Measurements from ENCODE around the gene PLXNA2.

PLXNA2 gene

DNA sequence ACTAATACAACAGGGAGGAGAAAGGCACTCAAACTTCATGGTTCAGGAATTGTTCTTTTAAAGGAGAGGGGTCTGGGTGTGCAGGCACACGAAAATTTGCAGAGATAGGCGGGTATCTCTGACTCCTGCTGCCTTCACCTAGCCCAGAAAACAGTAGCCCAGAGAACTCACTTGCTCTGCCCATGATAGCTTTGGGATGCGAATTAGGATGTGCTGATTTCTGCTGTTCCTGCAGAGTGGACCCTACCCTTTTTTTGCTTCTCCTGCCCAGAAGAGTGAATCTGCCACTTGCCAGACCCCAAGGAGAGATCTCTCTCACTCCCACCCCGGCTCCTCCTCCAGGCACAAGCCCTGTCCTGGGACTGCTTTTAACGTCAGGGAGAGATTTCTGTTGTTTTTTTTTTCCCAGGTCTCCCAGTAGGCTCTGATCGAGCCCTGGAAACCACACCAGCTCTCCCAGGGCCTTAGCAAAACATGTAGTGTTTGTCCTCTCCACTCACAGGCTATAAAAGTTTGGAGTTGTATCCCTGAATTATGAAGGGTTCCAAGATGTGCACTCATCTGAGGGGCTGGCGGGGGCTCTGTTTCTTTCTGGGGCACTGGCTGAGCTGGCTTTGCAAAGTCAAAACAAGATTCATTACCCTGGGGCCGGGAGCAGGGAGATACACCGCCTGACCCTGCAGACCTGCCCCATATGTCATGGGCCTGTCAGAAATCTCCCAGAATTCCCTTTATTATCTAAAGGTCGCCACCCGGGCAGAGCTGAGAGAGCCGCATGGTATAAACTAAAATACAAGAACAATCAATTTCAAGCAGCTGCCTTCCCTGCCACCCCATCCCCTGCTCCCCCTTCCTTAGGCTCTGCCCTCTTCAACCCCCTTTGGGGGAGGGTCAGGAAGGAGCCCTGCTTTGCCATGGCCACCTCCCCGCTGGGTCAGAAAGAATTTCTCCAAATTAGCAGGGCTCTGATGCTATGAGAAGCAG lies 17.9 kb downstream of the PLXNA2 start:
- no peak for DNase-seq (ENCODE audit: low read depth)

DNA sequence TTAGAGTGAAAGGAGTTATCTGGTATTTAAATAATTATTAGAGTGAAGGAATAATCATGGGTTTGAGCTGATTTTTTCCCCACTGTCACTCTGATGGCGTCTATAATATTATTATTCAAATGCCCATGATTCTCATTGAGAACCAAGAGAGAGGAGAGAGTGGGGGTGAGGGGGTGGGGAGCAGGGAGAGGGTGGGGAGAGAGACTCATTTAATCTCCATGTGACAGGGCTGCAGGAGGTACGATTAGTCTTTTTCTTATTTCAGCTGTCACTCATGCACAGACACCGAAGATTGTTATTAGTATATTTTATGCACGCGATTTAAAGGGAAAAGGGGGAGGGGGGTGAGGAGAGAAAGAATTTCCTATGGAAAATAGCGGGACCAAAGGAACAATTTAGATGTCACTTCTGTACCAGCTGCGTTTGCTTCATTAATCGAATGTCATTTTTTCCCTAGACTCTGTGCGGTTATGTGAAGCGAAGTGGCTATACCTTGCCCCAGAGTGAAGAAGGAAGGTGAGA lies 19.9 kb downstream of the PLXNA2 start:
- no peak for DNase-seq (ENCODE audit: low read depth)

DNA sequence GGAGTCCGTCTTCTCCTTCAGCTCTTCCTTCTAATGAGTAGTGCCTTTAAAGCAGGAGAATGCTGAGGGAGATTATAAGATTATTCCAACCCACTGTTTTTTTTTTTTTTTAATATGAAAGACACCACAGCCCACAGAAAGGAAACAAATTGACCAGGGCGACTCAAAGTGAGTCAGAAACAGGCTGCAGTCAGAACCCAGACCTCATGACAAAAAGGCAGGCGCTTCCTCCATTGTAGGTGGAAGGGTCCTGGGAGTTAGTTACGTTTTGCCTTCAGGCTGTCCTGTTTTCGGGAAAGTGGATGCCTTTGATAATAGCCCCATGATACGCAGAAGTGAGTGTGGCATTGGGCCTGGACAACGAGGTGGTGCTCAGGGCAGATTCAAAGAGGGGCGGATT lies 21.0 kb downstream of the PLXNA2 start:
- no peak for DNase-seq (ENCODE audit: low read depth)

DNA sequence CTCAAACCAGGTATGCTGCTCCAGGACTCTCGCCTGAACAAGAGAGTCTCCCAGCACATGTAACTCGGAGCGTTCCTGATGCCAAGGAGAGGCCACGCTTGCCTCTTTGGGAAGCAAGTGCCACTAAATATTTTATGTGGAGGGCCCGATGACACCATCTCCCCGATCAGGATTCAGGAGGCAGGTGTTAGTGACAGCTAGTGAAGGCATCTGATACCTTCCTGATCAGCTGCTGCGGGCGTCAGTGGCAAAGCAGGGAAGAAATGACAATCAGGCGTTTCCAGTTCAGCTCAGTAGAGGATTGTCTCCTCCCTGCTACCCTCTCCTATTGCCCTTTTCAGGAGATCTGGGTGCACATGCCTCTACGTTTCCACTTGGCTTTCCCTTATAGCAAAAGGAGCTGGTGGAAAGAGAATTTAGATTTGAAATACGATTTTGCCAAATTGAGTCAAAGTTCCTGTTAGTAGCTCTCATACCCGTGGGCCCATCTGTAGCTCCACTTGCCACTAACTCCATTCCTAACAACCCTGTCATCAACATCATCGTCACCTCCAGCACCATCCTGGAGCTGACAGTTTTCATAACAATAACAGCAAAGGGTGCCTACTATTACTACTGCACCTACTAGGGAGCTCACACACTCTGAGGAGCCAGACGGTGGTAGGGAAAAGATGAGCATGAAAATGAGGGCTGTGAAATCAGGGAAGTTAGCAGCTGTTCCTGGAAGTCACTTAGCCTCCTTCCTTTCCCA lies 21.6 kb downstream of the PLXNA2 start:
- no peak for DNase-seq (ENCODE audit: low read depth)

DNA sequence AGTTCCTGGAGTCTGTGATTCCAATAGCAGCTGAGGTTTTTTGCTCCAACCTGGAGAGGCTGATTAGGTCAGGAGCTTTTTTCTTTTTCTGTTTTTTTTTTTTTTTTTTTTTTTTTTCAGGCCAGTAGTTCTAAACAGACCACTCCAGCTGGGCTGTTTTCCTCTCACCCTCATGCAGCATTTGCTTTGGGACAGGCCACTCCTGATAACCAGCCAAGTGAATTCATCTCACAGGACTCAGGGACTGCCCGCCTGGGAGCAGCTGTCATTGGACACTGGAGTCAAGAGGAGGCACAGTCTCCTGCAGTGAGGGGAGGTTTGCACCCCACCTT lies 22.9 kb downstream of the PLXNA2 start:
- DNase-seq (ENCODE audit: low read depth): no peak

DNA sequence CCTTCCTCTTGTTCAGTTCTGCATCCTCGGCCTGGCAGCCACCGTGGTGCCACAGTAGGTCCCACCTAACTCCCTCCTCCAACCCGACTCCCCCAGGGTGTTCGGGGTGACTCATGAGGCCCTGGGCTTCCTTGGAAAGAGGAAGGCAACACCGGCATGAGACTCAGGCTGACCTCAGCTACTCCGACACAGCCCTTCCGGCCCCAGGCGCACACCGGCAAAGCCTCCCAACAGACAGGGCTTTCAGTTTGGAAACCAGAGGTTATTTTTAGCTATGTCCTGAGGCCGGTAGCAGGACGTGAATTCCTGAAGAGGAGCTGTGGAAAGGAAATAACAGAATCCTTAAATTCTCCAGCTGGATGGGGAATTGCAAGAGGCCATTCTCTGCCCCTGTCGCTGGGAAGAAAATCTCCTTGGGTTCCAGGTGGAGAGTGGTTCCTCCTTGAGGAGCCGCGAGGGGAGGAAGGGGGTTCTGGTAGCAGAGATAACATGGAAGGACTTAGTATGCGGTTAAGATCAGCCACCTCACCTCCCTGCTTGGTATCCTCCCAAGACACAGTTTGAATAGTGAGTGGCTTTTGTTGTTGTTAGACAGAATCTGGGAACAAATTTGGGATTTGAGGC lies 24.4 kb downstream of the PLXNA2 start:
- no peak for DNase-seq (ENCODE audit: low read depth)

DNA sequence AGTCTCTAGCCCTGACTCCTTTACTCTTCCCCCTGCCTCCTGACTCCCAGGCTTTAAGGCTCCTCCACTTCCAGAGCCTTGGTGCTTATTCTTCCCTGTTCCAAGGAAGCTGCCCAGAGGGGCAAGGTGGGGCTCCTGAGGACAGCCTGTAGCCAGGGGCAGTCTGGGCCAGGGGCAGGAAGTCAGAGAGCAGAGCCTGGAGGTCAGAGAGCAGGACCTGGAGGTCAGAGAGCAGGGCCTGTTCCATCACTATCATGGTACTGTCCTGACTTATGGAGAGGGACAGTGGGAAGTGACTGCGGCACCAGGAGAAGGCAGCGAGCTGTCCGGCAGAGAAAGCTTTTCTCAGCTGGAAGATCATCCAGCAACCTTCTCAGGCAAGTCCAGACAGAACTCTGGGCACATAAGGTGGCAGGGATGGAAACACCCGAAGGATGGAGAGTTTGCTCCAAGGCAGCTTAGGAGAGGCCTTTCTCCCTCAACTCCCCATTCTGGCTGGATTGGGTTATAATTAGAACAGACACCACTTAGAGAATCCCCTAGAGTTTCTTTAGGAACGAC lies 25.0 kb downstream of the PLXNA2 start:
- no peak for DNase-seq (ENCODE audit: low read depth)

DNA sequence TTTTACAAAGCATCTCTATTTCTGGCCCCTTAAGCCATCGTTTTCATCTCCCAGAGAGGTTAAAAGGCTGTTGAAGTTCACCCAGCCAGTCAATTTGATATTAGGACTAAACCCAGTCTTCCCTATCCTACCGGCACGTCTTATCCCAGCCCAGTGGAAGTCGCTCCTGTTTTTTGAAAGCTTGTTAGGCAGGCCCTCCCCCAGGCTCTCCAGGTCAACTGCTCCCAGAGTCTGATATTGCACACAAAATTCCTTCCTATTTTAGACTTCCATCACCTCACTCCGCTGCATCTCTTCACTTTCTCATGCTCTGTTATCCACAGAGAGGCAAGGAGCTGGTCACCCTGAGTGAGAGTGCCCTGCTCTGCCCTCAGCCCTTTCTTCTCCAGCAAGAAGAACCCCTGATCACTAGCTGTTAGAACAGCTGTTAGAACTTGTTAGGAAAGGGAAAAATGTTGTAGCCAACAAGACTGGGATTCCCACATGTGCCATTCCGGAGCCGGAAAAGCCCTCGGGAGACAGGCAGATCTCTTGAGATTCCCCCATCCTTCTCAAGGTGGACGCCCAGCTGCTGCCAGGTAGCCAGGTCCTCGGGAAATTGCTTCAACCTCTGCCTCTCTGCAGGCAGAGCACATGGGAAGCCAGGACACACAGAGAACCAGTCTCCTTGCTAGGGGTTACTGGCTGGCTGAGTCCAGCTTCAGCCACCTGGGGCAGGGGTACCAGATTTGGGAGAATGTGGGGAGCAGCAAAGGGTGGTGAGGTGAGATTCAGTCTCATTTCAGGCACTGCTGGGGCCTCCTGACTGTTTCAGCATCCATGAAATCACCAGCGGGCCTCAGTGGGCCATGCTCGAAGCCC lies 25.7 kb downstream of the PLXNA2 start:
- DNase-seq (ENCODE audit: low read depth): no peak

DNA sequence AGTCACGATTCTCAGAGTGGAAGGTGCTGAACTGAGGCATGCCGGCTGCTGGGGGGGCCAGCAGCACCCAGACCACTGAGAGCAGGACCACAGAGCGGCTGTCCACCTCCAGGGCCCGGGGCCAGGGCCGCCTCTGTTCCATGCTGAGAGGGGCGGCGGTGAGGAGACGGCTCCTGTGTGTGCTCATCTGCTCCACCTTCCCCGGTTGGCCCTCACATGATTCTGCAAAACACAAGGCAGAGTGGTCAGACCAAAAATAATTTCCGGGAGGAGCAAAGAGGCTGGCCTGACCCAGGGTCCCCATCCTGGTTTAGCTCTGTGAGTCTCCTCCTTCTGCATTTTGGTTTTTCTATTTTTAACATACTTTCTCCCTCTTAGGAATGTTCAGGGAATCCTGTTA lies 26.4 kb downstream of the PLXNA2 start:
- no peak for DNase-seq (ENCODE audit: low read depth)

DNA sequence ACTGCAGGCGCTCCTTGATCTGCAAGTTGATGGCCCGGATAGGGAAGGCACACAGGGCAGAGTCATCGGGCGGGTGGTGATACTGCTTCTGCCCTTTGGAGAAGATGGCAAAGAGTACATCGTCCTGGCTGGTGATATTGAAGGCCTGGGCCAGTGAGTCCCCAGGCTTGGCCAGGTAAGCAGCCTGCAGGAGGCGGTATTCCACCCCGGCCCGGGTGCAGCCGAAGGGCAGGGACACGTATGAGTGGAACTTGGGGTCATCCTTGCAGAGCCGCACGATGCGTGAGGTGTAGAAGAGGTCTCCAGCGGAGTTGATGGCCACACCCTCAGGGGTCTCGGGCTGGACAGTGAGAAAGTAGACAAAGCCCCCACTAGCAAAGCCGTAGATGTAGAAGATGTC lies 27.4 kb downstream of the PLXNA2 start:
- DNase-seq (ENCODE audit: low read depth): no peak

DNA sequence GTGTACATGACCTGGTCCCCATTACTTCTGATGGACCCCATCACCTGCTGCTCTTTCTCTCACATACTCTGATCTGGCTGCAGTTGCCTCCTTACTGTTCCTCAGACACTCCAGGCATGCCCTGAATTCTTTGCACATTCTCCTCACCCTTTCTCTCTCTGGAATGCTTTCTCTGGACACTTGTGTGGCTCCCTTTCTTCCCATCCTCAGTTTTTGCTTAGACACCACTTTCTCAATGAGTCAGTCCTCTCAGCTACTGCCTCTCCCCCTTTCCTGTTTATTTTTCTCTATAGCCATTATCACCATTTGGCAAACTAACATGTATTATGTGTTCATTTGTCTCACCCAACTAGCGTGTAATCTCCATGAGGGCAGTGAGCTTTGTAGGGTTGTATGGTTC lies 28.1 kb downstream of the PLXNA2 start:
- no peak for DNase-seq (ENCODE audit: low read depth)

DNA sequence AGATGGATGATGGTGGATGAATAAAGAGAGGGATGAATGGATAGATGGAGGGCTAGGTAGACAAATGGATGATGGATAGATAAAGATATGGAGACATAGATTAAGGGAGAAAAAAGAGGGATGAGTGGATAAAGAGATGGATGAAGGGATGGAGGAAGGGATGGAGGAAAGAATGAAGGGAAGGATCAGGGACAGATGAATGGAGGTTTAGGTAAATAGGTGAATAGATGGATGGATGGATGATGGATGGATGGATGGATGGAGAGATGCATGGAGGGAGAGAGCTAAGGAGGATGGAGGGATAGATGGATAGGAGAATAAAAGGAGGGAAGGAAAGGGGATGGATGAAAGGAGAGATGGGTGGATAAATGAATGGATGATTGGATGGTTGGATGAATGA lies 28.8 kb downstream of the PLXNA2 start:
- no peak for DNase-seq (ENCODE audit: low read depth)

DNA sequence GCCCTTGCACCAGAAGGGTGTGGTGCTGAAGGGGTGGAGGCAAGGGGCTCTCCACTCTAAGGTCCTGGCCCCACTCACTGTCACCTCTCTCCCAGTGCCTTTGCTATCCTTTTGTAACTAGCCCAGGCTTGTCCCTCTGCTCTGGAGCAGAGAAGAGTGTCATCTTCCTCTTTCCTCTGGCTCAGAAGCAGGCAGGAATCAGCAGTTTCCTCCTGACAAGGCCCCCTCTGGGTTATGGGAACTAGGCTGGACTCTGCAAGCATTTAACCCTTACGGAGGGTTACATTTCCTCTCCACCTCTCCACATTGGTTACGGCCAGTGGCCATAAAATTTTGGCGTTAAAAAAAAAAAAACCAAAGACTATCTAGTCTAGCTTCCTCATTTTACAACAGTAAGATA lies 30.4 kb downstream of the PLXNA2 start:
- DNase-seq (ENCODE audit: low read depth): no peak

DNA sequence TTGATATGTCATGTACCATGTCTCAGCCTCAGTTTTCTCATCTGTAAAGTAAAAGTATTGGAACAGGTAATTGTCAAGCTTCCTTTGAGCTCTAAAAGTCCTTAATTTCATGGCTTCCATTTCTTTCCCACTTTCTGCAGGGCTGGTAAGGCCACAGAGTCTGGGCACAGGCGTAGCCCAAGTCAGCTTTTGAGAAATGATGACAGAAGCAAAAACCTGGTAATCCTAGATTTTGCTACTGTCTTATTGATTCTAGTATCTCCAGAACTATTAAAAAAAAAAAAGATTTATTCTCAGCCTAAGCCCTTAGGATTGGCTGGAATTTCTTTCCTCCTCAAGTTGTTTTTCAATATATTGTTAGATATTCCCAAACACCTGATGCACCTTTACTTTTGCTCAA lies 31.3 kb downstream of the PLXNA2 start:
- DNase-seq (ENCODE audit: low read depth): no peak

DNA sequence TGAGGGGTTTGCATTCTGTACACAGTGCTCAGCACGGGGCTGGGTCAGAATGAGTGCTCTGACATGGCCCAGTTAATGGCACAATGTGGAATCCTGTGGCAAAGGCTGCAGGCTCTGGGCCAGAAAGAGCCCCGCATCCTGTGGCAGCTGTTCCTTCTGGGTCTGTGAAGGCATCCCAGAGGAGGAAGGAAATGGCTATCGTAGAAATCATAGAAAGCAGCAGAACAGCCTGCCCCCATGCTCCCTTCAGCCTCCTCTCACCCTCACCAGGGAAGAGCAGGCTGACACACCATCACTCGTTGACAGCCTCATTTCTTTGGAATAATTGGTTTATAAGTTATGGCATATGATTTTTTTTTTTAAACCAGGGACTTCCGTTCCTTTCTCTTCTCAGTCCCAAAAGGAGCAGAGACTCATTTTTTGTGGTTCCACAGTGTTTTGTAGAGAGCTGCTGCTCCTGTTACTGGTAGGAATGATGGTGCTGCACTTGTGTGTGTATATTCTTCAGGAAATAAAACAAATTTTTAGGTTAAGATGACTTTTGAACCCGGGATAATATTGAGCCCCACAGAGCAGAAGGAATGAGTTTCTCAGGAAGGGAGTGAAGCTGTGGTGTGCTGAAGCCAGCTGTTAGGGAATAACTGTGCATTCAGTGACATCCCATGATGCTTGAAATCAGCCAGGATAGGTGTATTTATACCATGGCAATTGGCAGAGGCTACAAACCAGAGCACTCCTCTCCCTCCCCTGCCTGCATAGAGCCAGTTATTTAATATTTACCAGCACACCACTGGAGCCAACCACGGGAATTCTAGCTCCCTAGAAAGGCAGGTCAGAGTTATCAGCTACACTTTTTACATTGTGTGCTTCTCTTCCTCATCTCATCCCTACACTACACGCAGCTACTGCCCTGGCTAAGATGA lies 32.0 kb downstream of the PLXNA2 start:
- no peak for DNase-seq (ENCODE audit: low read depth)

DNA sequence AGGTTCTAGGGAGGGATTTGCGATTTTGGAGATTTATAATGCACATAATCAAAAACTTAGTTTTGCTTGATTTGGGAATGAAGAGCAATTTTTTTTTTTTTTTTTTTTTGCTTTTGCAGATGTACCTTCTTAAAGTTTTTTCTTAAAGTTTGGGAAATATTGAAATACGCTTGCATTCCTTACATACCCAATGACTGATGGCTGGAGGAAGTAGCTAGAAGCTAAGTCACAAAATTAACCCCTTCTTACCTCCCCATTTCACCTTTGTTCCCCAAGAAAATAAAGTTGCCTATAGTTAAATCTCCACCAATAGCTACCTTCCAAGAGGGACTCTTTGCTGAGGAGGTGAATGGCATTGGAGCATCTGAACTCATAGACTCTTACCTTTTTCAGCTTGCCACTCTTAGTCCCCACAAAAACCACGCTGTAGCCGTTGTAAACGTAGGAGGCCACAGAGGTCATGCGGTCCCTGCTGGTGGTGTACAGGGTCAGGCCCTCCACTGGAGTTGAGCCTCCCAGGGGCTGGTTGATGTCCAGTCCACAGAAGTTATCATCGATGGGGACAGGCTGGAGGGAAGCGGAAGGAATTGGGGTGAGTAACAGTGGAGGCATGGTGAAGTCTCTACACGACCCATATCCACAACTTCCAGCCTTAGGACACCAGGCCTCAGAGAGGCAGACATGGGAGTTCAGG lies 34.1 kb downstream of the PLXNA2 start:
- no peak for DNase-seq (ENCODE audit: low read depth)

DNA sequence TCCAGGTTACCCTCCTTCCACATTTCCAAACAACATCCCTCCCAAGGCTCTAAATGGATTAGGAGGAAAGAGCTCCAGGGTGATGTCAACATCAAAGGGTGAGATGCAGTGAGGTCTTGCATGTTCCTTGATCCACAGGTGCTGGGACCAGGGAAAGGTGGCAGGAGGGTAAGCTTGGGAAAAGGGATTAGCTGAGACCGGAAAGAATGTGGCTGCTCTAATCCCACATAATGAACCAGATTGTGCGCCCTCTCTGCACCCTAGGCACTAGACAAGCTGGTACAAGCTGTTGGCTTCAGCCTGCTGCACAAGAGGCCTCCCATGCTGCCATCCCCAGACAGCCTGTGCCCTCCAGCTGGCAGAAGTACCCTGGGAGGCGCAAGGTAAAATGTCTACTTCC lies 34.9 kb downstream of the PLXNA2 start:
- DNase-seq (ENCODE audit: low read depth): no peak

DNA sequence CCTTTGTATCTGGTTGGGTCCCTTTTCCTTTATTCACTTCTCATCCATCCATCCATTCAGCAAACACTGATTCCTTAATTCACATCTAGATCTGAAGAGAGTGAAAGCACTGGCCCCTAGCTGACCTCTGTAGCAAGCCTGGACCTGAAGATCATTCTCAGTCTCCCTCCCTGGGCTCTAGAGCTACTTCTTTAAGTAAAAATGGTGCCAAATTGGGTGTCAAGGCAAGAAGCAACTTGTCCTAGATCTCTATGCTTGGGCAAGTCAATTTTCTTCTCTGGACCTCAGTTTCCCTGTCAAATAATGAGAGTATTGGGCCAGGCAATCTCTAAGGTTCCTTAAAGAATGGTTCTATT lies 36.1 kb downstream of the PLXNA2 start:
- DNase-seq (ENCODE audit: low read depth): no peak

DNA sequence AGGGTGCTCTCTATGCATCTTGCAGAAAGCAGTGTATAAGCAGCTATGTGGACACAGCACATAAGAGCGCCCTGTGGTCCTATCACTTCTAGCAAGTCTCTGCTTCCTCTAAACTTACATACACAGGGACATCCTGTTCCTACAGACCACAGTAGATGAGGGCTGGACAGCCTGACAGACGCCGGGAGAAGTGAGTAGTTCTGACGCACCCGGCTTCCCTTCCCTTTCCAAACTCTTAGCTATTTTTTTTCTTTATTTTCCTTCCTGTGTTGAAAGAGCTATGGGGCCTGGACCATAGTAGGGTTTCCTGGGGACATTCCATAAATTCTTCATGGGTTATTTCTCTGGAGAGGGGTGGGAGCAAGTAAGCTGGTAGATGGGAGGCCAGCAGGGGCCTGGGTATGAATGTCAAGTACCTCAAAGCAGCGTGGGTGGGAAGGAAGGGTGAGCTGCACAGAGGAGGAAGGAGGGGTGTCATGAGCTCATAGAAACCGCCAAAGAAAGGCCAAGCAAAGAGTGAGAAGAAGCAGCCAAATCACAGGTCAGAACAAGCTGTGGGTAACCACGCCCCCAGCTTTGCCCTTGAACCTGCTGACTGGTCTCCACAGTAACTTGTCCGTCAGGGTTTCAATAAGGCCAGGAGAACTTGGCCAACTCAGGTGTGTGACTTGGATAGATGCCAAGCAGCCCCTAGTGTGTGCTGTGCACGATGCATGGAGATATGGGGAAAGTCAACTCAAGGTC lies 36.6 kb downstream of the PLXNA2 start:
- no peak for DNase-seq (ENCODE audit: low read depth)
